SU-DHL-6 (cell line): ENCODE results near the gene STAT5A.

ENCODE experiments used
- EZH2phosphoT487 ChIP-seq: fragments of 200-600 bp; sonication (generic), shearing (Covaris generic); conservative IDR thresholded peaks from 2 replicates; pipeline ENCODE4 v1.6.1; 2018; ENCODE audit warnings: mild to moderate bottlenecking, antibody characterized with exemption, low read length, moderate library complexity, mixed read lengths
- TF ChIP-seq, protein P1 (sequence below): fragments of 200-600 bp; sonication (generic); IDR thresholded peaks from one replicate; pipeline ENCODE4 v1.5.1; 2017; ENCODE audit warnings: antibody characterized with exemption, mild to moderate bottlenecking, low read length, moderate library complexity; ENCODE audit not compliant: insufficient read depth, poor library complexity, severe bottlenecking

DNA sequence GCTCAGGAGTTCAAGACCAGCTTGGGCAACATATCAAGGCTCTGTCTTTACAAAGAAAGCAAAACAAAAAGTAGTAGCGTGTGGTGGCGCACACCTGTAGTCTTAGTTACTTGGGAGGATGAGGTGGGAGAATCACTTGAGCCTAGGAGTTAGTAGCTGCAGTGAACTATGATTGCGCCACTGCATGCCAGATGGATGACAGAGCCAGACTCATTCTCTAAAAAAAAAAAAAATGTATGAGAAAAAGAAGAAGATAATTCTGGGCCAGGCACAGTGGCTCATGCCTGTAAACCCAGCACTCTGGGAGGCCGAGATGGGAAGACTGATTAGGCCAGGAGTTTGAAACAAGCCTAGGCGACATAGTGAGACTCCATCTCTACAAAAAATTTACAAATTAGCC is 40.6 kb upstream of the STAT5A start:
- TF ChIP-seq EZH2phosphoT487 = no peak
- TF ChIP-seq, protein P1, sequence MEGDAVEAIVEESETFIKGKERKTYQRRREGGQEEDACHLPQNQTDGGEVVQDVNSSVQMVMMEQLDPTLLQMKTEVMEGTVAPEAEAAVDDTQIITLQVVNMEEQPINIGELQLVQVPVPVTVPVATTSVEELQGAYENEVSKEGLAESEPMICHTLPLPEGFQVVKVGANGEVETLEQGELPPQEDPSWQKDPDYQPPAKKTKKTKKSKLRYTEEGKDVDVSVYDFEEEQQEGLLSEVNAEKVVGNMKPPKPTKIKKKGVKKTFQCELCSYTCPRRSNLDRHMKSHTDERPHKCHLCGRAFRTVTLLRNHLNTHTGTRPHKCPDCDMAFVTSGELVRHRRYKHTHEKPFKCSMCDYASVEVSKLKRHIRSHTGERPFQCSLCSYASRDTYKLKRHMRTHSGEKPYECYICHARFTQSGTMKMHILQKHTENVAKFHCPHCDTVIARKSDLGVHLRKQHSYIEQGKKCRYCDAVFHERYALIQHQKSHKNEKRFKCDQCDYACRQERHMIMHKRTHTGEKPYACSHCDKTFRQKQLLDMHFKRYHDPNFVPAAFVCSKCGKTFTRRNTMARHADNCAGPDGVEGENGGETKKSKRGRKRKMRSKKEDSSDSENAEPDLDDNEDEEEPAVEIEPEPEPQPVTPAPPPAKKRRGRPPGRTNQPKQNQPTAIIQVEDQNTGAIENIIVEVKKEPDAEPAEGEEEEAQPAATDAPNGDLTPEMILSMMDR = no peak
